ENCODE data around the gene DGKI.

Gene DGKI

DNA sequence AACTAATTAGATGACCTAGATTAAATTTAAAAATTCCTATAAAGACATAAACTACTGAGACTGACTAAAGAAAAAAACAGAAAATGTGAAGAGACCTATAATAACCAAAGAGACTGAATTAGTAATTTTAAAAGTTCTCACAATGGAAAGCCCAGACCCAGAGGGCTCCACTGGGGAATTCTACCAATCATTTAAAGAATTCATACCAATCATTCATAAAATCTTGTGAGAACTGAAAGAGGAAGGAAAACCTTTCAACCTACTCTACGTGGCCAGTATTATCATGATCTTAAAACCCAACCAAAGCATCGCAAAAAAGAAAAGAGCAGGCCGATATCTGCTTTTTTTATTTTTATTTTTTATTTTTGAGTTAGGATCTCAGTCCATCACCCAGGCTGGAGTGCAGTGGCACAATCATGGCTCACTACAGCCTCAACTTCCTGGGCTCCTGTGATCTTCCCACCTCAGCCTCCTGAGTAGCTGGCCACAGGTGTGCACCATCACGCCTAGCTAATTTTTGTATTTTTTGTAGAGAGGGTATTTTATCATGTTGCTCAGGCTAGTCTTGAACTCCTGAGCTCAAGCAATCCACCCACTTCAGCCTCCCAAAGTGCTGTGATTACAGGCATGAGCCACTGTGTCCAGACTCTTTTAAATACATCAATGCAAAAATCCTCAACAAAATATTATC, 48.6 kb downstream of the DGKI start:
- H3F3A ChIP-seq (ENCODE audit: insufficient read depth), result no peaks in the 10 kb centered on the region
- H3K4me3 ChIP-seq (ENCODE audit: insufficient read depth, low read length, poor library complexity, severe bottlenecking), result no peak overlapping the region
- H3K4me2 ChIP-seq (ENCODE audit: low read depth, low read length, poor library complexity, severe bottlenecking), result no peak overlapping the region
- no peaks in the 10 kb centered on the region for H3K79me2 ChIP-seq (ENCODE audit: insufficient read depth, low read length)
- H3K36me3 ChIP-seq (ENCODE audit: low read length), result no peaks in the 10 kb centered on the region
- H4K20me1 ChIP-seq (ENCODE audit: low read depth, low read length), result no peaks in the 10 kb centered on the region
- no peak overlapping the region for H3K27ac ChIP-seq (ENCODE audit: low read depth, low read length)
- no peaks in the 10 kb centered on the region for H3K9me2 ChIP-seq (replicated peaks; ENCODE audit: insufficient read depth, low read length)
- no peak for TF ChIP-seq EZH2phosphoT487 (conservative IDR thresholded peaks at IDR 0.05; ENCODE audit: low read length)
- TF ChIP-seq, protein P1, sequence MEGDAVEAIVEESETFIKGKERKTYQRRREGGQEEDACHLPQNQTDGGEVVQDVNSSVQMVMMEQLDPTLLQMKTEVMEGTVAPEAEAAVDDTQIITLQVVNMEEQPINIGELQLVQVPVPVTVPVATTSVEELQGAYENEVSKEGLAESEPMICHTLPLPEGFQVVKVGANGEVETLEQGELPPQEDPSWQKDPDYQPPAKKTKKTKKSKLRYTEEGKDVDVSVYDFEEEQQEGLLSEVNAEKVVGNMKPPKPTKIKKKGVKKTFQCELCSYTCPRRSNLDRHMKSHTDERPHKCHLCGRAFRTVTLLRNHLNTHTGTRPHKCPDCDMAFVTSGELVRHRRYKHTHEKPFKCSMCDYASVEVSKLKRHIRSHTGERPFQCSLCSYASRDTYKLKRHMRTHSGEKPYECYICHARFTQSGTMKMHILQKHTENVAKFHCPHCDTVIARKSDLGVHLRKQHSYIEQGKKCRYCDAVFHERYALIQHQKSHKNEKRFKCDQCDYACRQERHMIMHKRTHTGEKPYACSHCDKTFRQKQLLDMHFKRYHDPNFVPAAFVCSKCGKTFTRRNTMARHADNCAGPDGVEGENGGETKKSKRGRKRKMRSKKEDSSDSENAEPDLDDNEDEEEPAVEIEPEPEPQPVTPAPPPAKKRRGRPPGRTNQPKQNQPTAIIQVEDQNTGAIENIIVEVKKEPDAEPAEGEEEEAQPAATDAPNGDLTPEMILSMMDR (IDR thresholded peaks at IDR 0.05; ENCODE audit: insufficient read depth, low read length, poor library complexity, severe bottlenecking), result no peak
- no peaks in the 10 kb centered on the region for H3K9me3 ChIP-seq (ENCODE audit: insufficient read depth, low read length)
- H3K27me3 ChIP-seq (ENCODE audit: low read length), result no peaks in the 10 kb centered on the region
- no peak overlapping the region for H2AFZ ChIP-seq (ENCODE audit: low read depth, low read length, severe bottlenecking)
- no peak overlapping the region for H3K9ac ChIP-seq (ENCODE audit: low read length)

DNA sequence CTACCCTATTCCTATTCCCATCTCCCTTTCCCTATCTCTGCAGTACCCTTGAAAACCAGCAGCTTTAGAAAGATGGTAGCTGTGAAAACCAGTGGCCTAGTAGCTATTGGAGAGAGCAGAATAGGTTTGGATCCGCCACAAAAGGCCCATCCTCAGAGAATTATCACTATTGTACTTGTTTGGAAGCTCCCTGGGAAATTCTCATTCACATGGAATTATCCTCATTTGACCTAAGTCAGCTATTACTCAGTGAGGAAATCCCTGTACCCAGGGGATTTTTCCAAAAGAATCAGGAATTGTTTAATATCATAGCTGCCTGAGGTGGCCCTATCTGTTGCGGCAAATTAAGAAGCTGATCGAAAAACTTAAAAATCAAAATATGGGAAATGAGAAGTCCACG, 51.6 kb downstream of the DGKI start:
- Histone ChIP-seq H3K79me2 (ENCODE audit: insufficient read depth, low read length) (no peaks in the 10 kb centered on the region), H3K4me3 (ENCODE audit: insufficient read depth, low read length, poor library complexity, severe bottlenecking) (no peak overlapping the region), H3K36me3 (ENCODE audit: low read length) (no peaks in the 10 kb centered on the region), H4K20me1 (ENCODE audit: low read depth, low read length) (no peaks in the 10 kb centered on the region), H3F3A (ENCODE audit: insufficient read depth) (no peaks in the 10 kb centered on the region), H3K27me3 (ENCODE audit: low read length) (no peaks in the 10 kb centered on the region), H3K9ac (ENCODE audit: low read length) (no peak overlapping the region), H3K9me3 (ENCODE audit: insufficient read depth, low read length) (no peaks in the 10 kb centered on the region), H3K27ac (ENCODE audit: low read depth, low read length) (no peak overlapping the region), H3K9me2 (replicated peaks; ENCODE audit: insufficient read depth, low read length) (no peaks in the 10 kb centered on the region), H3K4me2 (ENCODE audit: low read depth, low read length, poor library complexity, severe bottlenecking) (no peak overlapping the region), H2AFZ (ENCODE audit: low read depth, low read length, severe bottlenecking) (no peak overlapping the region)
- no peak for TF ChIP-seq EZH2phosphoT487 (conservative IDR thresholded peaks at IDR 0.05; ENCODE audit: low read length)
- TF ChIP-seq, protein P1 (IDR thresholded peaks at IDR 0.05; ENCODE audit: insufficient read depth, low read length, poor library complexity, severe bottlenecking), result no peak

DNA sequence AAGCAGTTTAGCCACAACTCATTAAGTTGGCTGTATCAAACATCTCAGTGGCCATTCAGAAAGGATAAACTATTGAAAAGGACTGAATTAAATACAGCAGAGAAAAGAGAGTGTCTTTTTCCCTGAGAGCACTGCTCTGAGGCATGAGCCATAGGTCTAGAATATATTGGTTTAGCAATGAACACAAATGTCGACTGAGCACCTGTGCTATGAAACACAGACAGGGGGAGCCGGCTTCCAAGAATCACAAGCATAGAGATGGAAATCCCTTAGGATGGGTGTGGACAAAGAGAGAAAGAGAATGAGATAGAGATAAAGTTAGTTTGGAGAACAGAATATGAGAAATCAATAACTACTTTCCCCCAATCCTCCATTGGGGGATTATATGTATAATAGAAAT, 54.8 kb downstream of the DGKI start:
- no peaks in the 10 kb centered on the region for H3F3A ChIP-seq (ENCODE audit: insufficient read depth)
- no peak overlapping the region for H3K27ac ChIP-seq (ENCODE audit: low read depth, low read length)
- no peaks in the 10 kb centered on the region for H3K9me2 ChIP-seq (replicated peaks; ENCODE audit: insufficient read depth, low read length)
- H3K79me2 ChIP-seq (ENCODE audit: insufficient read depth, low read length), result no peaks in the 10 kb centered on the region
- TF ChIP-seq, protein P1 (IDR thresholded peaks at IDR 0.05; ENCODE audit: insufficient read depth, low read length, poor library complexity, severe bottlenecking), result no peak
- H3K27me3 ChIP-seq (ENCODE audit: low read length), result no peaks in the 10 kb centered on the region
- H3K36me3 ChIP-seq (ENCODE audit: low read length), result no peaks in the 10 kb centered on the region
- no peaks in the 10 kb centered on the region for H3K9me3 ChIP-seq (ENCODE audit: insufficient read depth, low read length)
- no peak overlapping the region for H3K4me2 ChIP-seq (ENCODE audit: low read depth, low read length, poor library complexity, severe bottlenecking)
- no peaks in the 10 kb centered on the region for H4K20me1 ChIP-seq (ENCODE audit: low read depth, low read length)
- no peak overlapping the region for H3K9ac ChIP-seq (ENCODE audit: low read length)
- H2AFZ ChIP-seq (ENCODE audit: low read depth, low read length, severe bottlenecking), result no peak overlapping the region
- H3K4me3 ChIP-seq (ENCODE audit: insufficient read depth, low read length, poor library complexity, severe bottlenecking), result no peak overlapping the region
